DMS53 (cell line): ENCODE results near the gene TMEM145.

ENCODE experiments used
- DNase-seq: peaks from one replicate; lab custom pipeline; 2025; lab: John Stamatoyannopoulos, UW

The TMEM145 gene

GRCh38 chr19:42361545-42361910 is 48.4 kb downstream of the TMEM145 start:
- DNase-seq = no peak

GRCh38 chr19:42362342-42362741 is 49.2 kb downstream of the TMEM145 start:
- DNase-seq = no peak

DNA sequence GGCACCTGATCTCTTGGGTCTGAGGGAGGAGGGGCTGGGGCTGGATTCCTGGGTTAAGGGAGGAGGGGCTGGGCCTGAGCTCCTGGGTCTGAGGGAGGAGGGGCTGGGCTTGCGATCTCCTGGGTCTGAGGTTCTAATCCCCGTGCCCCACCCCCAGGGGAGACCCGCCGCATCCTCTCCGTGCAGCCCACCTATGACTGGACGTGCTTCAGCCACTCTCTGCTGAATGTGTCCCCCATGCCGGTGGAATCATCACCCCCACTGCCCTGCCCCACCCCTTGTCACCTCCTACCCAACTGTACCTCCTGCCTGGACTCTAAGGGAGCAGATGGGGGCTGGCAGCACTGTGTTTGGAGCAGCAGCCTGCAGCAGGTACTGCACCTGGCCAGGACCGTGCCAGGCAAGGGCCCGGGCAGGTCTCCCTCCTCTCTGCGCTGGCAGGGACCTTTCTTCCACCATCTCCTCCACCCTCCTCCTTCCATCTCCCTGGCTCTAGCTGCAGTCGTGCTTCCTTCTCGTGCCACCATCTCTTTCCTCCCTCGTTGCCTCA is 49.9 kb downstream of the TMEM145 start:
- no peak for DNase-seq

GRCh38 chr19:42363614-42364346 is 50.7 kb downstream of the TMEM145 start:
- DNase-seq = peak; percentile 55

DNA sequence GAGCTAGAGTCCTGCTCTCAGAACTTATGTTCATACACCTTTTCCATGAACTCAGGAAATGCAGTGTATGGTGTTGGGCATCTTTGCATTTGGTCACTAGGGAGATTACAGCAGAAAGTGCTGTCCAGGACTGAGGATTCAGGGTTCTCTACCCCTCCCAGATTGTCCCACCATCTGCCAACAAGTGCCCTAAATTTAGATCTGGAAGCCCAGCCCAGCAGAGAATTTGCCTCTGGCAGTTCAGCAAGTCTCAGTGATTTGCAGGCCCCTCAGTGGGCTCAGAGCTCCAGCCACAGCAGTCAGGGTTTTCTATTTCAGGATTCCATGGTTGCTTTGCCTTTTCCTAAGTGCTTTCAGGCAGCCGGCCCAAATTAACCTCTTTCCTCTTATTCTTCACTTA is 53.6 kb downstream of the TMEM145 start:
- no peak for DNase-seq

DNA sequence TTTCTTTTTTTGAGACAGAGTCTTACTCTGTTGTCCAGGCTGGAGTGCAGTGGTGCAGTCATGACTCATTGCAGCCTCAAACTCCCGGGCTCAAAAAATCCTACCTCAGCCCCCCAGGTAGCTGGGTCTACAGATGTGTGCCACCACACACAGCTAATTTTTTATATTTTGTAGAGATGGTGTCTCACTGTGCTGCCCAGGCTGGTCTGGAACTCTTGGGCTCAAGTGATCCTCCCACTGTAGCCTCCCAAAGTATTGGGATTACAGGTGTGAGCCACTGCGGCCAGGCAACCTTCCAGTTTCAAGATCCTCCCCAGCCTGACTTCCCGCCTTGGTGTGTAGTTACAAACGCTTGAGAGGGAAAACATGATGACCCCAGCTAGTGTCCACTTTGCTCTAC is 54.8 kb downstream of the TMEM145 start:
- no peak for DNase-seq

- DNase-seq = no peak
Observed at GRCh38 chr19:42368360-42368759, 55.3 kb downstream of the TMEM145 start.

GRCh38 chr19:42368765-42369164 is 55.7 kb downstream of the TMEM145 start:
- no peak for DNase-seq

- no peak for DNase-seq
Observed at GRCh38 chr19:42369433-42370067, 56.4 kb downstream of the TMEM145 start.

GRCh38 chr19:42370068-42370520 is 57.0 kb downstream of the TMEM145 start:
- peak; percentile 27 for DNase-seq

DNA sequence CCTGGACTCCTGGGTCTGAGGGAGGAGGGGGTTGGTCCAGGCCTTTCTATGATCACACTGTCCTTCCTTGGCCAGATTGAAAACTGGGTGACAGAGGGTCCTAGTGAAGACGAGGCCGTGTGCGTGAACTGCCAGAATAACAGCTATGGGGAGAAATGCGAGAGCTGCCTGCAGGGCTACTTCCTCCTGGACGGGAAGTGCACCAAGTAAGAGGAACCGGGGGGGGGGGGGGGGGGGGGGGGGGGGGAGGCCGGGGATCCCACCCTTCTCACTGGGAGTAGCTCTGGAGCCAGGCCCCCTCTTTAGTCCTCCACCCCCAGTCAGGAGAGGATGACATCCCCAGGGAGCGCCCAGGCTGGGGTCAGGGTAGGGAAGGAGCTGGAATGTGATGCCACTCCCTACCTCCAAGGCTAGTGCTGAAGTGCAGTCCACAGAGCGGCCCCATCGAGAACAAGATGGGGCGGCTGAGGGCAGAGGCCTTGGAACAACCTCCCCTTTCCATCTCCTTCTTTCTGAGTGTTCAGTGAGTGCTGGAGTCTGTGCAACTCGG is 57.6 kb downstream of the TMEM145 start:
- DNase-seq = no peak
